Measurements from ENCODE around the gene C1orf105.

Gene C1orf105

GRCh38 chr1:172467446-172467845 is 47.0 kb downstream of the C1orf105 start:
- no peak overlapping the region for H3K18ac ChIP-seq (ENCODE audit: low read length)
- no peak overlapping the region for H2BK120ac ChIP-seq (ENCODE audit: low read depth, low read length)
- no peak overlapping the region for H2BK5ac ChIP-seq (ENCODE audit: low read length)
- no peak overlapping the region for H3K9ac ChIP-seq (ENCODE audit: low read depth, low read length, poor library complexity)
- H3K36me3 ChIP-seq (replicated peaks in 1 of 2; ENCODE audit: control insufficient read depth in 2 of 2, insufficient read depth in 2 of 2, low read length in 2 of 2), result no peaks in the 10 kb centered on the region
- no peaks in the 10 kb centered on the region for H3K4me1 ChIP-seq (ENCODE audit: control insufficient read depth in 2 of 2, insufficient read depth in 1 of 2, low read depth in 1 of 2, low read length in 2 of 2)
- H3K27ac ChIP-seq (replicated peaks; ENCODE audit: low read length), result no peak overlapping the region
- no peak overlapping the region for H4K8ac ChIP-seq (ENCODE audit: low read depth, low read length)
- peaks cover 0 to 3% (median 0%) of the 10 kb centered on the region in 3 experiments for H3K27me3 ChIP-seq (ENCODE audit: control insufficient read depth in 3 of 3, insufficient read depth in 3 of 3, low read depth in 1 of 3, low read length in 3 of 3)
- H3K4me2 ChIP-seq (ENCODE audit: insufficient read depth, low read length, poor library complexity, severe bottlenecking), result no peak overlapping the region
- no peaks in the 10 kb centered on the region for H3K79me1 ChIP-seq (ENCODE audit: low read depth, low read length)
- no peak overlapping the region for H2BK15ac ChIP-seq (ENCODE audit: low read length)
- H4K91ac ChIP-seq (ENCODE audit: low read depth, low read length, poor library complexity), result no peak overlapping the region
- no peaks in the 10 kb centered on the region for H3K9me3 ChIP-seq (replicated peaks in 1 of 2; ENCODE audit: control insufficient read depth in 2 of 2, insufficient read depth in 1 of 2, low read depth in 1 of 2, low read length in 2 of 2)
- H2BK12ac ChIP-seq (ENCODE audit: low read length), result no peak overlapping the region
- H2AK5ac ChIP-seq (ENCODE audit: low read depth, low read length), result no peak overlapping the region
- no peak overlapping the region for H3K4ac ChIP-seq (ENCODE audit: low read length)
- H3K4me3 ChIP-seq (ENCODE audit: low read length in 2 of 2), result no peak overlapping the region
- WGBS, 2 donors (ENCODE audit: extremely low coverage in 2 of 2, insufficient read length in 2 of 2, insufficient replicate concordance in 1 of 2), result no CpG with 5 or more reads among the region's 3 CpGs
- no peak for DNase-seq (ENCODE audit: low spot score)
- H3K23ac ChIP-seq (ENCODE audit: low read depth, low read length, poor library complexity), result no peak overlapping the region
- H2AFZ ChIP-seq (ENCODE audit: low read length), result no peak overlapping the region
- no peak overlapping the region for H3K14ac ChIP-seq (ENCODE audit: low read length)

- Histone ChIP-seq H3K23ac (ENCODE audit: low read depth, low read length, poor library complexity) (no peak overlapping the region), H3K36me3 (replicated peaks in 1 of 2; ENCODE audit: control insufficient read depth in 2 of 2, insufficient read depth in 2 of 2, low read length in 2 of 2) (no peaks in the 10 kb centered on the region), H3K27me3 (ENCODE audit: control insufficient read depth in 3 of 3, insufficient read depth in 3 of 3, low read depth in 1 of 3, low read length in 3 of 3) (peaks cover 0 to 3% (median 0%) of the 10 kb centered on the region in 3 experiments), H4K91ac (ENCODE audit: low read depth, low read length, poor library complexity) (no peak overlapping the region), H4K8ac (ENCODE audit: low read depth, low read length) (no peak overlapping the region), H2BK15ac (ENCODE audit: low read length) (no peak overlapping the region), H2BK5ac (ENCODE audit: low read length) (no peak overlapping the region), H2AK5ac (ENCODE audit: low read depth, low read length) (no peak overlapping the region), H3K9me3 (replicated peaks in 1 of 2; ENCODE audit: control insufficient read depth in 2 of 2, insufficient read depth in 1 of 2, low read depth in 1 of 2, low read length in 2 of 2) (no peaks in the 10 kb centered on the region), H2BK12ac (ENCODE audit: low read length) (no peak overlapping the region), H3K4ac (ENCODE audit: low read length) (no peak overlapping the region), H3K18ac (ENCODE audit: low read length) (no peak overlapping the region), H2AFZ (ENCODE audit: low read length) (no peak overlapping the region), H3K4me2 (ENCODE audit: insufficient read depth, low read length, poor library complexity, severe bottlenecking) (no peak overlapping the region), H3K4me3 (ENCODE audit: low read length in 2 of 2) (no peak overlapping the region), H2BK120ac (ENCODE audit: low read depth, low read length) (no peak overlapping the region), H3K4me1 (ENCODE audit: control insufficient read depth in 2 of 2, insufficient read depth in 1 of 2, low read depth in 1 of 2, low read length in 2 of 2) (no peaks in the 10 kb centered on the region), H3K27ac (replicated peaks; ENCODE audit: low read length) (no peak overlapping the region), H3K79me1 (ENCODE audit: low read depth, low read length) (no peaks in the 10 kb centered on the region), H3K14ac (ENCODE audit: low read length) (no peak overlapping the region), H3K9ac (ENCODE audit: low read depth, low read length, poor library complexity) (no peak overlapping the region)
- WGBS, 2 donors (ENCODE audit: extremely low coverage in 2 of 2, insufficient read length in 2 of 2, insufficient replicate concordance in 1 of 2), result no CpG with 5 or more reads among the region's 5 CpGs
- no peak for DNase-seq (ENCODE audit: low spot score)
Measured at GRCh38 chr1:172468296-172468695, 47.8 kb downstream of the C1orf105 start.

GRCh38 chr1:172469717-172470116 is 49.2 kb downstream of the C1orf105 start:
- Histone ChIP-seq H2BK120ac (ENCODE audit: low read depth, low read length) (no peak overlapping the region), H2BK15ac (ENCODE audit: low read length) (no peak overlapping the region), H3K23ac (ENCODE audit: low read depth, low read length, poor library complexity) (no peak overlapping the region), H4K8ac (ENCODE audit: low read depth, low read length) (no peak overlapping the region), H3K4ac (ENCODE audit: low read length) (no peak overlapping the region), H3K36me3 (replicated peaks in 1 of 2; ENCODE audit: control insufficient read depth in 2 of 2, insufficient read depth in 2 of 2, low read length in 2 of 2) (no peaks in the 10 kb centered on the region), H3K4me1 (ENCODE audit: control insufficient read depth in 2 of 2, insufficient read depth in 1 of 2, low read depth in 1 of 2, low read length in 2 of 2) (no peaks in the 10 kb centered on the region), H3K27ac (replicated peaks; ENCODE audit: low read length) (no peak overlapping the region), H3K18ac (ENCODE audit: low read length) (no peak overlapping the region), H2BK12ac (ENCODE audit: low read length) (no peak overlapping the region), H3K9me3 (replicated peaks in 1 of 2; ENCODE audit: control insufficient read depth in 2 of 2, insufficient read depth in 1 of 2, low read depth in 1 of 2, low read length in 2 of 2) (no peaks in the 10 kb centered on the region), H3K14ac (ENCODE audit: low read length) (no peak overlapping the region), H3K27me3 (ENCODE audit: control insufficient read depth in 3 of 3, insufficient read depth in 3 of 3, low read depth in 1 of 3, low read length in 3 of 3) (peaks cover 0 to 3% (median 0%) of the 10 kb centered on the region in 3 experiments), H4K91ac (ENCODE audit: low read depth, low read length, poor library complexity) (no peak overlapping the region), H2BK5ac (ENCODE audit: low read length) (no peak overlapping the region), H2AK5ac (ENCODE audit: low read depth, low read length) (no peak overlapping the region), H3K4me3 (ENCODE audit: low read length in 2 of 2) (no peak overlapping the region), H3K9ac (ENCODE audit: low read depth, low read length, poor library complexity) (no peak overlapping the region), H3K79me1 (ENCODE audit: low read depth, low read length) (no peaks in the 10 kb centered on the region), H2AFZ (ENCODE audit: low read length) (no peak overlapping the region), H3K4me2 (ENCODE audit: insufficient read depth, low read length, poor library complexity, severe bottlenecking) (no peak overlapping the region)
- DNase-seq (ENCODE audit: low spot score), result no peak
- WGBS, 2 donors (ENCODE audit: extremely low coverage in 2 of 2, insufficient read length in 2 of 2, insufficient replicate concordance in 1 of 2), result no CpG with 5 or more reads among the region's 3 CpGs

- H2BK5ac ChIP-seq (ENCODE audit: low read length), result no peak overlapping the region
- H4K8ac ChIP-seq (ENCODE audit: low read depth, low read length), result no peak overlapping the region
- no peak overlapping the region for H3K18ac ChIP-seq (ENCODE audit: low read length)
- H2BK15ac ChIP-seq (ENCODE audit: low read length), result no peak overlapping the region
- H3K27me3 ChIP-seq (ENCODE audit: control insufficient read depth in 3 of 3, insufficient read depth in 3 of 3, low read depth in 1 of 3, low read length in 3 of 3), result peaks cover 0 to 3% (median 0%) of the 10 kb centered on the region in 3 experiments
- no peaks in the 10 kb centered on the region for H3K4me1 ChIP-seq (ENCODE audit: control insufficient read depth in 2 of 2, insufficient read depth in 1 of 2, low read depth in 1 of 2, low read length in 2 of 2)
- no peak overlapping the region for H2AFZ ChIP-seq (ENCODE audit: low read length)
- no peaks in the 10 kb centered on the region for H3K9me3 ChIP-seq (replicated peaks in 1 of 2; ENCODE audit: control insufficient read depth in 2 of 2, insufficient read depth in 1 of 2, low read depth in 1 of 2, low read length in 2 of 2)
- no peak overlapping the region for H3K4me3 ChIP-seq (ENCODE audit: low read length in 2 of 2)
- H3K23ac ChIP-seq (ENCODE audit: low read depth, low read length, poor library complexity), result no peak overlapping the region
- H2AK5ac ChIP-seq (ENCODE audit: low read depth, low read length), result no peak overlapping the region
- no peaks in the 10 kb centered on the region for H3K36me3 ChIP-seq (replicated peaks in 1 of 2; ENCODE audit: control insufficient read depth in 2 of 2, insufficient read depth in 2 of 2, low read length in 2 of 2)
- no peak overlapping the region for H3K4me2 ChIP-seq (ENCODE audit: insufficient read depth, low read length, poor library complexity, severe bottlenecking)
- WGBS, 2 donors (ENCODE audit: extremely low coverage in 2 of 2, insufficient read length in 2 of 2, insufficient replicate concordance in 1 of 2), result no CpG with 5 or more reads among the region's 2 CpGs
- H3K27ac ChIP-seq (replicated peaks; ENCODE audit: low read length), result no peak overlapping the region
- no peak overlapping the region for H3K4ac ChIP-seq (ENCODE audit: low read length)
- no peak overlapping the region for H3K9ac ChIP-seq (ENCODE audit: low read depth, low read length, poor library complexity)
- H2BK120ac ChIP-seq (ENCODE audit: low read depth, low read length), result no peak overlapping the region
- H4K91ac ChIP-seq (ENCODE audit: low read depth, low read length, poor library complexity), result no peak overlapping the region
- no peak for DNase-seq (ENCODE audit: low spot score)
- no peak overlapping the region for H2BK12ac ChIP-seq (ENCODE audit: low read length)
- H3K14ac ChIP-seq (ENCODE audit: low read length), result no peak overlapping the region
- H3K79me1 ChIP-seq (ENCODE audit: low read depth, low read length), result no peaks in the 10 kb centered on the region
Measured at GRCh38 chr1:172470149-172470548, 49.7 kb downstream of the C1orf105 start.

All from neuronal stem cell (in vitro differentiated cells).